ENCODE results near the gene SLC35E3.
"Not testable (repeated sequence)": the region's sequence is repeated elsewhere in the genome, so short reads cannot be mapped to it uniquely, and the experiment has no call there.

Gene SLC35E3

GRCh38 chr12:68815232-68815927 is 69.4 kb downstream of the SLC35E3 start:
- Histone ChIP-seq H3K9me3 (ENCODE audit: insufficient read depth, low read length) (no peaks in the 10 kb centered on the region), H4K20me1 (ENCODE audit: low read depth, low read length) (peaks cover 27% of the 10 kb centered on the region), H3K9me2 (replicated peaks; ENCODE audit: insufficient read depth, low read length) (no peaks in the 10 kb centered on the region), H3F3A (ENCODE audit: insufficient read depth) (peaks cover 13% of the 10 kb centered on the region; the same call in 1 of the 2 replicates), H2AFZ (ENCODE audit: low read depth, low read length, severe bottlenecking) (no peak overlapping the region), H3K4me2 (ENCODE audit: low read depth, low read length, poor library complexity, severe bottlenecking) (no peak overlapping the region), H3K79me2 (ENCODE audit: insufficient read depth, low read length) (peaks cover 66% of the 10 kb centered on the region), H3K4me3 (ENCODE audit: insufficient read depth, low read length, poor library complexity, severe bottlenecking) (no peak overlapping the region), H3K9ac (ENCODE audit: low read length) (no peak overlapping the region), H3K27me3 (ENCODE audit: low read length) (no peaks in the 10 kb centered on the region), H3K27ac (ENCODE audit: low read depth, low read length) (no peak overlapping the region), H3K36me3 (ENCODE audit: low read length) (peaks cover 62% of the 10 kb centered on the region)
- TF ChIP-seq CTCF (IDR thresholded peaks at IDR 0.05; ENCODE audit: insufficient read depth, low read length, poor library complexity, severe bottlenecking): no peak
- TF ChIP-seq EZH2phosphoT487 (conservative IDR thresholded peaks at IDR 0.05; ENCODE audit: low read length): no peak

- no peak overlapping the region for H3K9ac ChIP-seq (ENCODE audit: low read length)
- H2AFZ ChIP-seq (ENCODE audit: low read depth, low read length, severe bottlenecking): no peak overlapping the region
- no peak overlapping the region for H3K4me3 ChIP-seq (ENCODE audit: insufficient read depth, low read length, poor library complexity, severe bottlenecking)
- H3K27ac ChIP-seq (ENCODE audit: low read depth, low read length): no peak overlapping the region
- no peaks in the 10 kb centered on the region for H3K9me2 ChIP-seq (replicated peaks; ENCODE audit: insufficient read depth, low read length)
- H3K36me3 ChIP-seq (ENCODE audit: low read length): peaks cover 66% of the 10 kb centered on the region
- H3F3A ChIP-seq (ENCODE audit: insufficient read depth): peaks cover 17% of the 10 kb centered on the region; the same call in 1 of the 2 replicates
- TF ChIP-seq CTCF (IDR thresholded peaks at IDR 0.05; ENCODE audit: insufficient read depth, low read length, poor library complexity, severe bottlenecking) (no peak), EZH2phosphoT487 (conservative IDR thresholded peaks at IDR 0.05; ENCODE audit: low read length) (no peak)
- no peaks in the 10 kb centered on the region for H3K27me3 ChIP-seq (ENCODE audit: low read length)
- H3K9me3 ChIP-seq (ENCODE audit: insufficient read depth, low read length): no peaks in the 10 kb centered on the region
- H3K79me2 ChIP-seq (ENCODE audit: insufficient read depth, low read length): peaks cover 63% of the 10 kb centered on the region
- H3K4me2 ChIP-seq (ENCODE audit: low read depth, low read length, poor library complexity, severe bottlenecking): no peak overlapping the region
- peaks cover 27% of the 10 kb centered on the region for H4K20me1 ChIP-seq (ENCODE audit: low read depth, low read length)
Observed at GRCh38 chr12:68815928-68816800, 70.2 kb downstream of the SLC35E3 start.

- Histone ChIP-seq H4K20me1 (ENCODE audit: low read depth, low read length) (peaks cover 19% of the 10 kb centered on the region), H3K79me2 (ENCODE audit: insufficient read depth, low read length) (peaks cover 44% of the 10 kb centered on the region), H3F3A (ENCODE audit: insufficient read depth) (peaks cover 17% of the 10 kb centered on the region; the same call in 1 of the 2 replicates), H3K36me3 (ENCODE audit: low read length) (peaks cover 70% of the 10 kb centered on the region)
- not testable (repeated sequence) for H3K4me3 ChIP-seq (ENCODE audit: insufficient read depth, low read length, poor library complexity, severe bottlenecking); H2AFZ ChIP-seq (ENCODE audit: low read depth, low read length, severe bottlenecking); H3K9ac ChIP-seq (ENCODE audit: low read length); H3K4me2 ChIP-seq (ENCODE audit: low read depth, low read length, poor library complexity, severe bottlenecking); H3K9me3 ChIP-seq (ENCODE audit: insufficient read depth, low read length); H3K9me2 ChIP-seq (replicated peaks; ENCODE audit: insufficient read depth, low read length); H3K27me3 ChIP-seq (ENCODE audit: low read length); H3K27ac ChIP-seq (ENCODE audit: low read depth, low read length)
Observed at GRCh38 chr12:68819481-68819880, 73.5 kb downstream of the SLC35E3 start.
